Trophoblast cell (in vitro differentiated cells and primary cell): Measurements from ENCODE around the gene SLC4A4.

ENCODE experiments used
- DNase-seq, 2 donors: peaks; one replicate each; pipeline ENCODE4 v3.0.0-alpha.2; 2016
- H2AFZ ChIP-seq: 2 replicates; pipeline ENCODE4 v1.6.1; 2013; ENCODE audit warnings: low read length, moderate library complexity, mild to moderate bottlenecking; ENCODE audit not compliant: insufficient read depth, poor library complexity
- H2AK5ac ChIP-seq: 2 replicates; pipeline ENCODE4 v1.6.1; 2013; ENCODE audit warnings: mild to moderate bottlenecking, low read length
- H2BK120ac ChIP-seq: 2 replicates; pipeline ENCODE4 v1.6.1; 2013; ENCODE audit warnings: low read length, mild to moderate bottlenecking, moderate library complexity; ENCODE audit not compliant: insufficient read depth, poor library complexity
- H2BK12ac ChIP-seq: 2 replicates; pipeline ENCODE4 v1.6.1; 2013; ENCODE audit warnings: mild to moderate bottlenecking, low read length, moderate library complexity
- H2BK5ac ChIP-seq: 2 replicates; pipeline ENCODE4 v1.6.1; 2013; ENCODE audit warnings: low read length, low read depth, moderate library complexity, mild to moderate bottlenecking; ENCODE audit not compliant: poor library complexity
- H3K14ac ChIP-seq: 2 replicates; pipeline ENCODE4 v1.6.1; 2013; ENCODE audit warnings: mild to moderate bottlenecking, low read length
- H3K18ac ChIP-seq: 2 replicates; pipeline ENCODE4 v1.6.1; 2013; ENCODE audit warnings: mild to moderate bottlenecking, low read length
- H3K23ac ChIP-seq: 2 replicates; pipeline ENCODE4 v1.6.1; 2013; ENCODE audit warnings: low read length
- H3K27ac ChIP-seq: 2 replicates; pipeline ENCODE4 v1.5.1; 2013; ENCODE audit warnings: low read depth, mild to moderate bottlenecking, inconsistent platforms, low read length, moderate library complexity
- H3K27me3 ChIP-seq: 2 replicates; pipeline ENCODE4 v1.6.1; 2013; ENCODE audit warnings: inconsistent platforms, mild to moderate bottlenecking, low read length, moderate library complexity; ENCODE audit not compliant: insufficient read depth
- H3K36me3 ChIP-seq, 2 experiments: 1 replicate in 1 of 2; 2 replicates in 1 of 2; pipeline ENCODE4 v1.6.1; 2013; ENCODE audit warnings: low read length in 2 of 2, mild to moderate bottlenecking in 2 of 2, moderate library complexity in 1 of 2; ENCODE audit not compliant: insufficient read depth in 2 of 2, control insufficient read depth in 1 of 2
- H3K4ac ChIP-seq: 2 replicates; pipeline ENCODE4 v1.6.1; 2013; ENCODE audit warnings: low read depth, mild to moderate bottlenecking, low read length, moderate library complexity
- H3K4me1 ChIP-seq, 2 experiments: 1 replicate in 1 of 2; 2 replicates in 1 of 2; pipeline ENCODE4 v1.6.1; 2013; ENCODE audit warnings: low read length in 2 of 2, mild to moderate bottlenecking in 2 of 2, moderate library complexity in 1 of 2; ENCODE audit not compliant: insufficient read depth in 2 of 2, control insufficient read depth in 1 of 2
- H3K4me2 ChIP-seq: 2 replicates; pipeline ENCODE4 v1.6.1; 2013; ENCODE audit warnings: inconsistent platforms, mild to moderate bottlenecking, low read length, moderate library complexity
- H3K4me3 ChIP-seq: 2 replicates; pipeline ENCODE4 v1.5.1; 2013; ENCODE audit warnings: mild to moderate bottlenecking, low read depth, low read length, inconsistent platforms
- H3K79me1 ChIP-seq: one replicate; pipeline ENCODE4 v1.6.1; 2013; ENCODE audit warnings: low read length
- H3K79me2 ChIP-seq: 2 replicates; pipeline ENCODE4 v1.6.1; 2013; ENCODE audit warnings: low read length, mild to moderate bottlenecking; ENCODE audit not compliant: control insufficient read depth, insufficient read depth, poor library complexity
- H3K9ac ChIP-seq: 2 replicates; pipeline ENCODE4 v1.6.1; 2013; ENCODE audit warnings: mild to moderate bottlenecking, low read length
- H3K9me3 ChIP-seq: 2 replicates; pipeline ENCODE4 v1.6.1; 2013; ENCODE audit warnings: low read depth, mild to moderate bottlenecking, control low read depth, inconsistent platforms, low read length; ENCODE audit not compliant: insufficient read depth
- H4K12ac ChIP-seq: 2 replicates; pipeline ENCODE4 v1.6.1; 2013; ENCODE audit warnings: low read depth, mild to moderate bottlenecking, low read length, moderate library complexity
- H4K8ac ChIP-seq: 2 replicates; pipeline ENCODE4 v1.6.1; 2013; ENCODE audit warnings: low read depth, mild to moderate bottlenecking, low read length, moderate library complexity
- H4K91ac ChIP-seq: one replicate; pipeline ENCODE4 v1.6.1; 2013; ENCODE audit warnings: low read depth, mild to moderate bottlenecking, low read length, moderate library complexity
- WGBS: extraction: QIAGEN DNeasy Blood & Tissue Kit; methylation state at CpG from one replicate; pipeline ENCODE4 v1.1.7; 2013; ENCODE audit warnings: missing lambda C conversion rate; ENCODE audit not compliant: insufficient read length, insufficient coverage; ENCODE audit errors: extremely low coverage; 5-methylcytosine and 5-hydroxymethylcytosine counted together

The SLC4A4 gene

GRCh38 chr4:71334465-71334882, 4.3 kb upstream of the SLC4A4 start:
- H3K36me3 ChIP-seq = no peaks in the 10 kb centered on the region
- no peaks in the 10 kb centered on the region for H3K79me2 ChIP-seq
- H2AK5ac ChIP-seq = no peak overlapping the region
- no CpG with 5 or more reads among the region's 3 CpGs for WGBS
- H3K79me1 ChIP-seq = no peaks in the 10 kb centered on the region
- no peak overlapping the region for H2AFZ ChIP-seq
- H3K23ac ChIP-seq = no peak overlapping the region
- no peak overlapping the region for H4K8ac ChIP-seq
- H3K4me1 ChIP-seq = no peaks in the 10 kb centered on the region
- no peak overlapping the region for H2BK12ac ChIP-seq
- H3K14ac ChIP-seq = no peak overlapping the region
- no peak overlapping the region for H3K4me2 ChIP-seq
- no peak overlapping the region for H2BK5ac ChIP-seq
- H3K27me3 ChIP-seq = no peaks in the 10 kb centered on the region
- DNase-seq = no peak
- H2BK120ac ChIP-seq = no peak overlapping the region
- no peak overlapping the region for H3K9ac ChIP-seq
- H4K12ac ChIP-seq = no peak overlapping the region
- H3K4me3 ChIP-seq = no peak overlapping the region
- no peak overlapping the region for H3K4ac ChIP-seq
- no peaks in the 10 kb centered on the region for H3K9me3 ChIP-seq
- no peak overlapping the region for H4K91ac ChIP-seq
- H3K27ac ChIP-seq = no peak overlapping the region
- no peak overlapping the region for H3K18ac ChIP-seq

GRCh38 chr4:71343670-71344466, 5.0 kb downstream of the SLC4A4 start:
- Histone ChIP-seq H3K4me3 (no peak overlapping the region), H3K4me2 (no peak overlapping the region), H3K9me3 (no peaks in the 10 kb centered on the region), H3K36me3 (no peaks in the 10 kb centered on the region), H3K79me1 (no peaks in the 10 kb centered on the region), H2AK5ac (no peak overlapping the region), H3K4me1 (no peaks in the 10 kb centered on the region), H4K91ac (no peak overlapping the region), H3K18ac (no peak overlapping the region), H2AFZ (no peak overlapping the region), H2BK12ac (no peak overlapping the region), H3K27ac (no peak overlapping the region), H3K14ac (no peak overlapping the region), H4K12ac (no peak overlapping the region), H2BK5ac (no peak overlapping the region), H2BK120ac (no peak overlapping the region), H3K4ac (no peak overlapping the region), H3K23ac (no peak overlapping the region), H3K27me3 (no peaks in the 10 kb centered on the region), H3K79me2 (no peaks in the 10 kb centered on the region), H4K8ac (no peak overlapping the region), H3K9ac (no peak overlapping the region)
- DNase-seq = no peak
- WGBS = no CpG with 5 or more reads among the region's 2 CpGs

GRCh38 chr4:71346710-71347109, 7.9 kb downstream of the SLC4A4 start:
- H3K14ac ChIP-seq = no peak overlapping the region
- H3K9ac ChIP-seq = no peak overlapping the region
- H2AK5ac ChIP-seq = no peak overlapping the region

GRCh38 chr4:71348586-71348985, 9.8 kb downstream of the SLC4A4 start:
- Histone ChIP-seq H3K4me2 (no peak overlapping the region), H4K91ac (no peak overlapping the region), H3K9ac (no peak overlapping the region), H2BK120ac (no peak overlapping the region), H3K23ac (no peak overlapping the region), H3K4me3 (no peak overlapping the region), H4K12ac (no peak overlapping the region), H3K14ac (no peak overlapping the region), H3K27me3 (no peaks in the 10 kb centered on the region), H2BK5ac (no peak overlapping the region), H3K4me1 (no peaks in the 10 kb centered on the region), H2AFZ (no peak overlapping the region), H3K36me3 (no peaks in the 10 kb centered on the region), H2BK12ac (no peak overlapping the region), H3K18ac (no peak overlapping the region), H3K9me3 (no peaks in the 10 kb centered on the region), H2AK5ac (no peak overlapping the region), H3K27ac (no peak overlapping the region), H3K4ac (no peak overlapping the region), H3K79me1 (no peaks in the 10 kb centered on the region), H3K79me2 (no peaks in the 10 kb centered on the region), H4K8ac (no peak overlapping the region)
- no peak for DNase-seq
- WGBS = no CpG with 5 or more reads among the region's 3 CpGs

More at GRCh38 chr4:71346710-71347109, 7.9 kb downstream of the SLC4A4 start:
- no peak overlapping the region for H2AFZ ChIP-seq
- no peaks in the 10 kb centered on the region for H3K79me2 ChIP-seq
- H3K27me3 ChIP-seq = no peaks in the 10 kb centered on the region
- H3K36me3 ChIP-seq = no peaks in the 10 kb centered on the region
- H3K27ac ChIP-seq = no peak overlapping the region
- H2BK5ac ChIP-seq = no peak overlapping the region
- no peak overlapping the region for H2BK12ac ChIP-seq
- no peak overlapping the region for H3K4ac ChIP-seq
- H3K79me1 ChIP-seq = no peaks in the 10 kb centered on the region
- no peaks in the 10 kb centered on the region for H3K9me3 ChIP-seq
- no peak overlapping the region for H3K4me2 ChIP-seq
- no peak overlapping the region for H4K91ac ChIP-seq
- no peaks in the 10 kb centered on the region for H3K4me1 ChIP-seq
- no peak overlapping the region for H3K18ac ChIP-seq
- DNase-seq = no peak
- no peak overlapping the region for H2BK120ac ChIP-seq
- H3K4me3 ChIP-seq = no peak overlapping the region
- no peak overlapping the region for H4K8ac ChIP-seq
- no peak overlapping the region for H3K23ac ChIP-seq
- H4K12ac ChIP-seq = no peak overlapping the region
